ENCODE results near the gene NIPSNAP3A.

Gene NIPSNAP3A

GRCh38 chr9:104802906-104803305 lies 55.4 kb downstream of the NIPSNAP3A start:
- in situ Hi-C loops (cut with MboI; ENCODE audit: low sequenced_read_pairs): no loop called here

GRCh38 chr9:104805441-104805840 lies 58.0 kb downstream of the NIPSNAP3A start:
- in situ Hi-C loops (cut with MboI; ENCODE audit: low sequenced_read_pairs): no loop called here

DNA sequence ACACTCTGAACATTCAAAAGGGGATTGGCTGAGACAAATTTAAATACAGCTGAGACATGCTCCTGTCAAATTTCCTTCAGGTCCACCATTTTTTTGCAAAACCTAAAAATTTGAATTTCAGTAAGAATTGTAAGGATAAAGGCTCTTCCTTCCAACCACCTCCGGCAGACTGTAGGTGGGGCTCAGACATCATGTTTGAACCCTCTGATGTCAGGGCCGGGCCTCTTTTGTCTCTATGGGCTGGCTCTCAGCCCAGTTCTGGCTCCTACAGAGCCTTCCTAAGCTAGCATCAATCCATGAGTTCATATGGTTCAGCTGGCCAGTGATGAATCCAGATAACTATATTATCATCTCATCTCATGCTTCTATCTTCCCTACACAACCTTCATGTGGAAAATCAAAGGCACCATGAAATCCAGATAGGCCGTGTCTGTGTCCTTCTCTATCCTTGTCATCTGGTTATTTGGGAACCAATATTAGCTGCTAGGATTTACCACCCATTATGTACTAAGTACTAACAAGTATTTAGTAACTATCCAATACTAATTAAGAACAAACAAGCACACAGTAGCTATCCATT lies 60.6 kb downstream of the NIPSNAP3A start:
- in situ Hi-C loops (cut with MboI; ENCODE audit: low sequenced_read_pairs): no loop called here
